Measurements from ENCODE around the gene ATOH7.

ATOH7 gene

GRCh38 chr10:68276224-68276623 is 44.3 kb upstream of the ATOH7 start:
- no peak overlapping the region for H3K4me2 ChIP-seq (ENCODE audit: low read length)
- H3K4me3 ChIP-seq (ENCODE audit: low read depth, low read length, poor library complexity, severe bottlenecking): no peak overlapping the region
- no peak for TF ChIP-seq EZH2 (IDR thresholded peaks at IDR 0.05; ENCODE audit: borderline replicate concordance, low read length)
- no peak for TF ChIP-seq CTCF (IDR thresholded peaks at IDR 0.05; ENCODE audit: low read length)
- peaks cover 4% of the 10 kb centered on the region for H3K4me1 ChIP-seq (ENCODE audit: insufficient read depth, low read length, severe bottlenecking)
- H3K79me2 ChIP-seq (ENCODE audit: insufficient read depth, low read length): no peaks in the 10 kb centered on the region
- H3K27me3 ChIP-seq (ENCODE audit: insufficient read depth, low read length): no peaks in the 10 kb centered on the region
- no peaks in the 10 kb centered on the region for H3F3A ChIP-seq (ENCODE audit: insufficient read depth, low read length)
- no peaks in the 10 kb centered on the region for H3K9me2 ChIP-seq (ENCODE audit: low read depth, low read length)
- H2AFZ ChIP-seq (ENCODE audit: low read length): no peak overlapping the region
- H3K27ac ChIP-seq (ENCODE audit: low read depth, low read length, poor library complexity, severe bottlenecking): no peak overlapping the region
- no peaks in the 10 kb centered on the region for H4K20me1 ChIP-seq (ENCODE audit: insufficient read depth, low read length)
- no peak overlapping the region for H3K9ac ChIP-seq (ENCODE audit: low read length)
- no peaks in the 10 kb centered on the region for H3K36me3 ChIP-seq (ENCODE audit: insufficient read depth, low read length)
- peaks cover 3% of the 10 kb centered on the region; the same call in 1 of the 2 replicates for H3K9me3 ChIP-seq (ENCODE audit: low read length)

DNA sequence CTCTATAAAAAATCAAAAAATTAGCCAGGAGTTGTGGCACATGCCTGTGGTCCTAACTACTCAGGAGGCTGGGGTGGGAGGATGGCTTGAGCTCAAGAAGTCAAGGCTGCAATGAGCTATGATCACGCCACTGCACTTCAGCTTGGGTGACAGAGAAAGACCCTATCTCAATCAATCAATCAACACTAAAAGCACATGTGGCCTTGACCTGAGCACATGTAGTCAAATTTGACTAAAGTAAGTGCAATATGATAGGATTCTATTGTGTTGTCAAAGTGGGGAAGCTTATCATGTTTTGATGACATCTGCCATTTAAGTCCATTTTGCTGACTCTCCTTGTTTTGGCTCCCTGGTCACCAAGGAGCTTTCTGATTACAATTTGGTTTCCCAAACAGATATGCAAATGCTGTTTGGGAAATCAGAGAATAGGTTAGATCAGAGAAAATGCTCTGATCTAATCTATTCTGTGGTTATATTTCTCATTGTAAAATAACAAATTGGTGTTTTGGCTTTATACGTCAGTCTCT is 43.8 kb upstream of the ATOH7 start:
- peaks cover 3% of the 10 kb centered on the region; the same call in 1 of the 2 replicates for H3K9me3 ChIP-seq (ENCODE audit: low read length)
- no peaks in the 10 kb centered on the region for H3F3A ChIP-seq (ENCODE audit: insufficient read depth, low read length)
- H3K27ac ChIP-seq (ENCODE audit: low read depth, low read length, poor library complexity, severe bottlenecking): no peak overlapping the region
- H3K4me1 ChIP-seq (ENCODE audit: insufficient read depth, low read length, severe bottlenecking): peaks cover 9% of the 10 kb centered on the region
- H3K4me3 ChIP-seq (ENCODE audit: low read depth, low read length, poor library complexity, severe bottlenecking): no peak overlapping the region
- TF ChIP-seq EZH2 (IDR thresholded peaks at IDR 0.05; ENCODE audit: borderline replicate concordance, low read length): no peak
- TF ChIP-seq CTCF (IDR thresholded peaks at IDR 0.05; ENCODE audit: low read length): no peak
- H3K36me3 ChIP-seq (ENCODE audit: insufficient read depth, low read length): no peaks in the 10 kb centered on the region
- no peak overlapping the region for H3K9ac ChIP-seq (ENCODE audit: low read length)
- no peak overlapping the region for H3K4me2 ChIP-seq (ENCODE audit: low read length)
- H3K79me2 ChIP-seq (ENCODE audit: insufficient read depth, low read length): no peaks in the 10 kb centered on the region
- H3K9me2 ChIP-seq (ENCODE audit: low read depth, low read length): no peaks in the 10 kb centered on the region
- no peak overlapping the region for H2AFZ ChIP-seq (ENCODE audit: low read length)
- H3K27me3 ChIP-seq (ENCODE audit: insufficient read depth, low read length): no peaks in the 10 kb centered on the region
- H4K20me1 ChIP-seq (ENCODE audit: insufficient read depth, low read length): no peaks in the 10 kb centered on the region

DNA sequence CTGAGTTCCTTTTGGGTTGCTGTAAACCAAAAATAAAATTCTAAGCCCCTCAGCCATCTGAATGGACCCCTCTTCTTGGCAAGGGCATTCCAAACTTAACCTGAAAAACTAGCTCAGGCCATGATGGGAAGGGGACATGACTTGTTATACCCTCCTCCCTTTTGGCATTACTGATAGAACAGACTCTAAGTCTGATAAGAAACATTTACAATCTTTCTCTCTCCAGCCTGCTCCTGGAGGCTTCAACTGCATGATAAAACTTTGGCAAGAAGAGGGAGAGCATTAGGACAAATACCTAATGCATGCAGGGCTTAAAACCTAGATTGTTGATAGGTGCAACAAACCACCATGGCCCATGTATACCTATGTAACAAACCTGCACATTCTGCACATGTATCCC is 40.9 kb upstream of the ATOH7 start:
- no peaks in the 10 kb centered on the region for H3K9me2 ChIP-seq (ENCODE audit: low read depth, low read length)
- peaks cover 11% of the 10 kb centered on the region for H3K4me1 ChIP-seq (ENCODE audit: insufficient read depth, low read length, severe bottlenecking)
- no peaks in the 10 kb centered on the region for H3K27me3 ChIP-seq (ENCODE audit: insufficient read depth, low read length)
- no peaks in the 10 kb centered on the region for H4K20me1 ChIP-seq (ENCODE audit: insufficient read depth, low read length)
- no peaks in the 10 kb centered on the region for H3K9me3 ChIP-seq (ENCODE audit: low read length)
- H2AFZ ChIP-seq (ENCODE audit: low read length): no peak overlapping the region
- no peaks in the 10 kb centered on the region for H3F3A ChIP-seq (ENCODE audit: insufficient read depth, low read length)
- TF ChIP-seq CTCF (IDR thresholded peaks at IDR 0.05; ENCODE audit: low read length) (no peak), EZH2 (IDR thresholded peaks at IDR 0.05; ENCODE audit: borderline replicate concordance, low read length) (no peak)
- no peak overlapping the region for H3K27ac ChIP-seq (ENCODE audit: low read depth, low read length, poor library complexity, severe bottlenecking)
- no peak overlapping the region for H3K4me2 ChIP-seq (ENCODE audit: low read length)
- H3K9ac ChIP-seq (ENCODE audit: low read length): no peak overlapping the region
- no peaks in the 10 kb centered on the region for H3K79me2 ChIP-seq (ENCODE audit: insufficient read depth, low read length)
- no peaks in the 10 kb centered on the region for H3K36me3 ChIP-seq (ENCODE audit: insufficient read depth, low read length)
- H3K4me3 ChIP-seq (ENCODE audit: low read depth, low read length, poor library complexity, severe bottlenecking): no peak overlapping the region

Data from OCI-LY1 (cell line).